Adrenal gland (tissue), 5 donors: ENCODE results near the gene C1orf105.

ENCODE experiments used
- POLR2A ChIP-seq, 2 donors: fragments of 450-650 bp; IDR thresholded peaks; one replicate each; pipeline ENCODE4 v1.6.1; 2017; ENCODE audit warnings: antibody characterized with exemption in 2 of 2, mild to moderate bottlenecking in 2 of 2, moderate library complexity in 1 of 2
- TF ChIP-seq, protein P1 (sequence below), 6 experiments: fragments of 450-650 bp in 4 of 6; fragments of 200-600 bp in 2 of 6; sonication (generic) in 1 of 6; IDR thresholded peaks; 1 replicate in 5 of 6; 2 replicates in 1 of 6; pipeline versions ENCODE4 v1.5.1 to v1.8.0; 2016 to 2021; ENCODE audit warnings: antibody characterized with exemption in 6 of 6, mild to moderate bottlenecking in 2 of 6, moderate library complexity in 1 of 6
- donor health status: DM: no; HTN: no; CAD: no.

- TF ChIP-seq, protein P1, sequence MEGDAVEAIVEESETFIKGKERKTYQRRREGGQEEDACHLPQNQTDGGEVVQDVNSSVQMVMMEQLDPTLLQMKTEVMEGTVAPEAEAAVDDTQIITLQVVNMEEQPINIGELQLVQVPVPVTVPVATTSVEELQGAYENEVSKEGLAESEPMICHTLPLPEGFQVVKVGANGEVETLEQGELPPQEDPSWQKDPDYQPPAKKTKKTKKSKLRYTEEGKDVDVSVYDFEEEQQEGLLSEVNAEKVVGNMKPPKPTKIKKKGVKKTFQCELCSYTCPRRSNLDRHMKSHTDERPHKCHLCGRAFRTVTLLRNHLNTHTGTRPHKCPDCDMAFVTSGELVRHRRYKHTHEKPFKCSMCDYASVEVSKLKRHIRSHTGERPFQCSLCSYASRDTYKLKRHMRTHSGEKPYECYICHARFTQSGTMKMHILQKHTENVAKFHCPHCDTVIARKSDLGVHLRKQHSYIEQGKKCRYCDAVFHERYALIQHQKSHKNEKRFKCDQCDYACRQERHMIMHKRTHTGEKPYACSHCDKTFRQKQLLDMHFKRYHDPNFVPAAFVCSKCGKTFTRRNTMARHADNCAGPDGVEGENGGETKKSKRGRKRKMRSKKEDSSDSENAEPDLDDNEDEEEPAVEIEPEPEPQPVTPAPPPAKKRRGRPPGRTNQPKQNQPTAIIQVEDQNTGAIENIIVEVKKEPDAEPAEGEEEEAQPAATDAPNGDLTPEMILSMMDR (IDR thresholded peaks at IDR 0.05): no peak
- TF ChIP-seq POLR2A (IDR thresholded peaks at IDR 0.05): no peak
Observed at GRCh38 chr1:172427191-172427590, 6.7 kb downstream of the C1orf105 start.
